PFSK-1 (cell line): Measurements from ENCODE around the gene DLGAP5.

ENCODE experiments used
- POLR2AphosphoS5 ChIP-seq: IDR thresholded peaks from 2 replicates; pipeline ENCODE4 v1.6.1; 2012; ENCODE audit warnings: low read depth, mild to moderate bottlenecking, control low read depth, low read length, moderate library complexity
- REST ChIP-seq, 2 experiments: IDR thresholded peaks; 2 replicates each; pipeline versions ENCODE4 v1.6.1 to v1.8.0; 2011 to 2012; ENCODE audit warnings: low read depth in 2 of 2, low read length in 2 of 2, control low read depth in 1 of 2, inconsistent platforms in 1 of 2, mild to moderate bottlenecking in 1 of 2, moderate library complexity in 1 of 2; ENCODE audit not compliant: insufficient read depth in 1 of 2
- SIN3A ChIP-seq: IDR thresholded peaks from 2 replicates; pipeline ENCODE4 v1.6.1; 2012; ENCODE audit warnings: mild to moderate bottlenecking, low read length, moderate library complexity, borderline replicate concordance; ENCODE audit not compliant: insufficient read depth
- TAF1 ChIP-seq: IDR thresholded peaks from 2 replicates; pipeline ENCODE4 v1.6.1; 2012; ENCODE audit warnings: low read length, control low read depth, borderline replicate concordance; ENCODE audit not compliant: insufficient read depth

- TF ChIP-seq TAF1 (no peak), POLR2AphosphoS5 (no peak), SIN3A (no peak), REST (IDR thresholded peaks at IDR 0.05; ENCODE audit: insufficient read depth in 1 of 2, low read depth in 2 of 2, low read length in 2 of 2) (no peak)
These were observed 33.0 kb downstream of the DLGAP5 start for GRCh38 chr14:55158412-55158811.
